Head of caudate nucleus (tissue), 42 donors: Measurements from ENCODE around the gene MYOM1.

ENCODE experiments used
- DNase-seq, 42 donors: peaks; one replicate each; pipeline versions ENCODE4 v3.0.0 to v3.0.0-alpha.2; 2020 to 2021; ENCODE audit warnings: mixed read lengths in 7 of 42
- intact Hi-C: fragments of 100-400 bp; cut with DNase I; formaldehyde crosslinking; loops from one replicate; pipeline ENCODE4 v1.15.0; 2022

The MYOM1 gene

DNA sequence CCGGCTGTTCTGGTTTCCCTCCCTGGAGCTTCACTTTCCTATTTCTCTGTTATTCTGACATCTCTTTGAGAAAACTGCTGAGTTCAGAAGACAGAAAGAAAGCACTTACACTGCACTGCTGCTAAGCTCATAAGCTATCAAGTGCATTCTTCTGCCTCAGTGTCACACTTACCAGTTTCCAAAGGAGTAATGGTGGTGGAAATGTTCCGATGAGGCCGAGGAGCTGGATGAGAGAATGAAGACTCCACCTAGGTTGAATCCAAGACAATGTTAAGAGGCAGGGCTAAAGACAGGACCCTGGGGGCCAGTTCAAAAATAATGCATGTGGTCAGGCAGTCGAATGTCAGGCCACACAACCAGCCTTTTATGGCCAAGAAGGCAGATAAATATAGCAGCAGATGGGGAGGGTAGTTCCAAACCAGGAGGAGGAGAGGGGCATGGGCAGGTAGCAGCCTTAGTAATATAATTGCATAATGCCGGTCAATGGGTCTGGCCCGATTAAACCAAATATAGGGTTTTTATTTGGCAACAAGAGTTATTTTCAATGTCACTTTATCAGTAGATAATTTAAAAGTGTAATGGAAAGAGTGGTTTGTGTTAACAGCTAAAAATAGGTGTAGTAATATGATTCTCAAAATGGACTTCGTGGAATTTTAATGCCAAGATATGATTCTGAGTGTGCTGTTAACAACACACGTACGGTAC, at the start of gene MYOM1:
Gene MYOM1, minus strand, starts transcription at position 338 of the 705 bp plus-strand sequence. CDS start 4,745 bp downstream, outside the sequence.
- peak in 2 of 42 donors; percentile 13 to 37 for DNase-seq
- intact Hi-C loops, result no loop called here

DNA sequence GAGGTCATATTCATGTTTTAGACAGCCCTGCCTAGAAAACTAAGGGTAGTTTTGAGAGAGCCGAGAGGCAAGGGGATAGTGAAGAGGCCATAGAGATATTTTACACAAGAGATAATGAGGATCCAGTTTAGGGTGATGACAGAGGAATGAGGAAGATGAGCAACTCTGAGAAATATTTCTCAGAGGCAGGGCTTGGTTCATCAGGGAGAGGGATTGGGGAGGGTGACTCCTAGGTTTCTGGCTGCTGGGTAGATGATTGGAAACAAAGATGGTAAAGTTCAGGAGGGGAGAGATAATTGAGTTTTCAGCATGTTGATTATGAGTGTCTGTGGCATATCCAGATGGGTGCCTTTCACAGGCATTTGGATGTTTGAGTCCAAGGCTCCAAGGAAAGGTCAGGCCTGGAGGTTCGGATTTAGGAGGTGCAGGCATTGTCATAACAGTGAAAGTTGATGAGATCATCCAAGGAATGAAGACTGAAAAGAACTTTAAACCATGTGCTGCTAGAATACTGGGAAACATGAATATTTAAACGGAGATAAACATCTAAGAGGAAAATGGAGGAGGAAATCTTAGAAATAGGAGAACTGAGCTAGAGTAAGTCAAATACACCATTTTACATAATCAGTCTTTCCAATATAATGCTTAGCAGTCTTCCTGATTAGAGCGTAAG, 49.6 kb upstream of the MYOM1 start:
- intact Hi-C loops, result no loop called here
- DNase-seq, result no peak

DNA sequence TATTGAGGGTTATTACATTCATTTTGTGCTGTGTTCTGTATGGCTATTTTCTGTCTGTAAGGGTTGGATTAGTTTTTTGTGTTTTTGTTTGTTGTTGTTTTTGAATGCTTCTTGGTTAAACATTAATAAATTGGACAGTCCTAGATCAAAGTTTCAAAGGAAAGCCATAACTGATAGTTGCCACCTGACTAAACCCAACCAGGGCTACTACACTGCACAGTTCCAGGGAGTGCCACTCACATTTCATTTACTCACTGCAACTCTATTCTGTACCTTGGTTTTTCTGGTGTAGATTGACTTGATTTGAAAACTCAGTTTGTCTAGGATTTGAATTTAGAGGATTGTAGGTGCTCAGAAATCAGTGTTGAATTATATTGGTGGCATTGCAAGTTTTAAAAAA, 48.5 kb upstream of the MYOM1 start:
- no peak for DNase-seq
- intact Hi-C loops, result no loop called here

DNA sequence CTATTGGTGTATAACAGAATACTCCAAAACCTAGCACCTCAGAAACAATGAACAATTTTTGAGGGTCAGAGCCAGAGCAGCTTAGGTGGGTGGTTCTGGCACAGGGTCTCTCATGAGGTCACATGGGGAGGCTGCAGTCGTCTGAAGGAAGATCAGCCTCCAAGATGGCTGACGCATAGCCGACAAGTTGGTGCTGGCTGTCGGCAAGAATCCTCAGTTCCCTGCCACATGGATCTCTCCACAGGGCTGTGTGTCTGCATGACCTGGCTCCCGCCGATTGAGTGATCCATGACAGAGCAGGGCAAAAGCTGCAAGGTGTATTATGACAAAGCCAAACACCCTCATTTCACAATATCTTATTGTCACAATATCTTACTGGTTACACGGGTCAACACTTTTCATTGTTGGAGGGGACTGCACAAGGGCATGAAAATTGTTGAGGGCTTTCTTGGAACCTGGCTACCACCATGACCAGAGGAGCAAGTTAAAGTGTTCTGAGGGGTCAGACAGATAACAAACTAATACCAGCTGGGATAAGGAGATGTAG, 46.4 kb upstream of the MYOM1 start:
- DNase-seq, result no peak
- intact Hi-C loops, result no loop called here

DNA sequence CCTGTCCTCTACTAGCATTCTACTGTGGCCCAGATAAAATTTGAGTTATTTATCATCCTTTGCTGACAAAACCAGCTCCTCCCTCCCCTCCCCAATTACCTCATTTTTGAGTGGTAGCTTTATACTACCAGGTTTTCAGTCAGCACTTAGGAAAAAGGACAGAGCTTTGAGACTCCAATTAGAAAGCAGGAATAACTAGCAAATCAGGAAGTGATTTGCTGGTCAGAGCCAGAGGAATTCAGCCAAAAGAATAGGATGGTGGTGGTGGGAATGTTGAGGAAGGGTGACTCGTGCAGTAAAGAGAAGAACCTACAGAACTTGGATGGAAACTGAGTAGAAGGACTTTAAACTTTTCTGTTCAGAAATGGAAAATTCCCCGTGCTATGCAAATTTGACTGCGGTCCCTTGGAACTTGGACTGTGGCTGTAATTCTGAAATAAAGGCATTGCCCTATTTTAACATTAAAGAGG, 45.8 kb upstream of the MYOM1 start:
- DNase-seq, result no peak
- intact Hi-C loops, result no loop called here

DNA sequence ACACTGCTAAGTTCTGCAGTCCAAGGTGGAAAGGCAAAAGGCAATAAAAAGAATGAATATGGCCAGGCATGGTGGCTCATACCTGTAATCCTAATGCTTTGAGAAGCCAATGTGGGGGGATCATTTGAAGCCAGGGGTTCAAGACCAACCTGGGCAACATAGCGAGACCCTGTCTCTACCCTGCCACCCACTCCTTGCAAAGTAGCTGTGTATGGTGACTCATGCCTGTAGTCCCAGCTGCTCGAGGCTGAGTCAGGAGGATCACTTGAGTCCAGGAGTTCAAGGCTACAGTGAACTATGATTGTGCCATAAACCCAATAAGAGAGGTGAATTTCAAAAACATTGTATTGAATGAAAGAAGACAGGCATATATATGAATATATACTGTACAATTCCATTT, 44.6 kb upstream of the MYOM1 start:
- no peak for DNase-seq
- intact Hi-C loops, result no loop called here

DNA sequence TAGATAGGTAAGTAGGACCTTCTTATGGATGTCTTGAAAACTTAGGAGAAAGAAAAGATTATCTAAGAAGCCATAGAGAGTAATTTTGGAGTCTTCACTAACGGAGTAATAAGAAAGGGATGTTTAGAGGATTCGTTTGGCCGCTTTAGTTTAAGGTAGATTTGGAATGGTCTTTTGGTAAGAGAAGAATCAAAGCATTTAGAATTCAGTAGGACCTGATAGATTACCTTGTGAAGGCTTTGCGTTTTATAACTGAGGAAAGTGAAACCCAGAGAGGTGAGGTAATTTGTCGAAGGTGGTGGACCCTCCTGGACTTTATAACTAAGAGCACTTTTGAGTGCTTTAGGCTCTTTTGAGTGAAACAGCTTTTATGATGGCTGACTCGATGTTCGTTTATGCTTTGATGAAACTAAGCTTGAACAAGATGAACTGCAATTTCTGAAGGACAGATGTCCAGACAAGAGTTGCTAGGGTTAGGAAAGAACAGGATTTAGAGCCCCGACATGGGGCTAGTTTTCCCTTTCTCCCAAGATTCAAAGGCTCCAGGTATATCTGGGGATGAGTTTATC, 43.4 kb upstream of the MYOM1 start:
- intact Hi-C loops, result no loop called here
- no peak for DNase-seq

DNA sequence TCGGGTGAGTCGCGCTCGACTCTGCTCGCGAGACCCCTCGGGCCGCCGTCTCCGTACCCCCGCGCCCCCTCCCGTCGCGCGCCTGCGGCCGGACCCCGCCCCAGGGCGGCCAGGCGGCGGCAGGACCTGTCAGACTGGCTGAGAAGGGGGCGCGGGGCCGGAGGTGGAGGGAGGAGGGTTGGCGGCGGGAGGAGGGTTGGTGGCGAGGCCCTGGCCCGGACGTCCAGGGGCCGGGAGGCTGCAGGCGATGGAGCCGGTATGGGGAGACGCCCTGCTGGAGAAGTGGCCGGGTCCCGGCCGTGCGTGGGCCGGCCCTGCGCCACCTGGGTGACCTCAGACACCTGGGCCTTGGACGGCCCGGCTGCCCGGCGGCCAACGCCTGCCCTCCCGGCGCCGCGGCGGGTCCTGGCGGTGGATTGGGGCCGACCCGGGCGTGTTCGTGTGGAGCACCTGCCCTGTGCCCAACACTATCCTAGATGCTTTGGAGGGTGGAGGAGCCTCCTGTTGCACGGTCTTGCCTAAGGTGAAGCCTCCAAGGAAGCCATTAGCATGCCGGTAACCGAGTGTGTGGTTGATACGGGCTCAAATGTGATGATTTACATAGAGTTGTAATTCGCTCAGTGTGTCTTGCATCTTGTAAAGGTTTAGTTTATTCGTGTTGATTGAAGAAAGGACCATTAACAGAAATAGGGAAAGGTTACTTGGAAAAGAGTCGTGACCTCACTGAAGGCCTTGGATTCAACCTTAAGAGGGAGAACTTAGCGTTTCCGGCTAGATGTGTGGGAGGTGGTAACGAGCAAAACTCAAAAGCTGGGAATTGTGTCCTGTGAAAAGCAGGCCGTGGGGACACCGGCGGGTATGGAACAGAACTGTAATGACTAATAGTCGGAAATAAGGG, 42.7 kb upstream of the MYOM1 start:
- intact Hi-C loops, result no loop called here
- DNase-seq, result peak in 9 of 42 donors; percentile 8 to 34 (median 18)

DNA sequence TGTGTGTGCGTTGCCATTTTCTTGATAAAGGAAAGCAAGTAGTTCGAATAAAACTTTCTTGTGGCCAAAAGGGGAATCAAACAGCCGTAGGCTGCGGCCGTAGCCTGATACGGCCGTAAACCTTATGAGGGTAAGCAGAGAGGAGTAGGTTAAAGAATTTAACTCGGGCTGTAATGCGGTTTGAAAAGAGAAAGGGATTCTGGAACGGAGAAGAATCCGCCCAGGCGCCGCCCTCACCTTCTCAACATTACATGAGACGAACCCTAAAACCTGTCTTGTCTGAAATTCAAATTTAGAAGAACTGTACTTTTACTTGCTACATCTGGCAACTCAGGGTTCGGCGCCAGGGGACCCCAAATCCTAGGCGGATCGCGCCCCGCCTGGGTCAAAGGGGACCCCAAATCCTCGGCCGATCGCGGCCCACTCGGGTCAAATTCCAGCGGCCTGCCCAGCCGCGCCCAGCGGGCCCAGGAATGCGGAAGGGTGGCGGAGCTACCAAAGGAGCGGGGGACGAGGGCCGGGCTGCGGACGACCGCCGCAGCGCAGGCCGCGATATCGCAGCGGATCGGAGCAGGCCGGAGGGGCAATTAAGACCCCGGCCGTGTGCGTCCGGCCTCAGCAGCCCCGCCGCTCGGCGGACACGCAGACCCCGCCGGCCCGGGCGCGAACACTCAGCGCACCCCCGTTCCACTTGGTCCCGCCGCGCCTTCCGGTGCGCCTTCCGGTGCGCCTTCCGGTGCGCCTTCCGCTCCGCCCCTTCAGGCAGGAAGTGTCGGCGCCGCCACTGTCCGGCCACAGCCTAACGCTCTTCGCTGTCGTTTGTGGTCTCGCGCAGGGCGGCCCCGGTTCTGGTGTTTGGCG, 41.8 kb upstream of the MYOM1 start, which contains the start of gene MYL12B:
Gene MYL12B, plus strand, starts transcription at position 761 of the 861 bp plus-strand sequence. CDS start 10,766 bp downstream, outside the sequence.
- intact Hi-C loops, result no loop called here
- DNase-seq, result peak; percentile 57 to 92 (median 84)

DNA sequence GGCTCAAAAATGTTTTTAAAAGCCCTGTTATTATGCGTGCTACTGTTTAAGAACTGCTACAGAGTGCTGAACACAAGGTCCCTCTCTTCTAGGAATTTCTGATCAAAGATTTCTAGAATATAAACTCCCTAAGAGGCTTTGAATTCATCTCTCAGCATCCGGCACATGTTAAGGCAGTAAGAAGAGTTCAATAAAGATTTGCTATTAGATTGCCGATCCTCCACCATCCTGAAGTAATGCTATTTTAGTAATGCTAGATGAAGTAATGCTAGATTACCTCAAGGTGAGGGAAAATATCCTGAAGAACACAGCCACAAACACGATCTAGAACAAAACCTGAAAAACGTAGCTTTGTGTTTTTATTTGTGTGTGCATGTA, 41.2 kb upstream of the MYOM1 start:
- DNase-seq, result no peak
- intact Hi-C loops, result no loop called here

DNA sequence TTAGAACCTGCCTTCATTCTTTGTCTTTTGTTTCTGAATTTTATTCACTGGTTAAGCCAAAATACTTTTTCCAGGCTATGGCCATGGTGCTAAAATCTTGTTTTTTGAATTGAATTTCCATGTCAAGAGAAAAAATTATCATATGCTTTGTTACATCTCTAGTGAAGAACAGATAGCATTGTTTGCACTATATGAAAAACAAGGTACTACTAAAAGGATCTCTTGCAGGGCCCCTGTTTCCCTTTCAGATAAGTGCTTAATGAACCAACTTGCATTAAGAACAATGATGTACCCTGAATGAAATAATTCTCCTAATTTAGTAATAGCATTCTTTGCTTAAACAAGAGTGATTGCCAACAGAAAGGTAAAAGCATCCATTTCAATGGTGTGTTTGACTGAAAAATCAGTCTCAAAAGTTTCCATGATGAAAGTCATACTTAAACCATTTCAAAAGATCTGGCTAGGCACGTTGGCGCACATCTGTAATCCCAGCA, 37.9 kb upstream of the MYOM1 start:
- intact Hi-C loops, result no loop called here
- no peak for DNase-seq

DNA sequence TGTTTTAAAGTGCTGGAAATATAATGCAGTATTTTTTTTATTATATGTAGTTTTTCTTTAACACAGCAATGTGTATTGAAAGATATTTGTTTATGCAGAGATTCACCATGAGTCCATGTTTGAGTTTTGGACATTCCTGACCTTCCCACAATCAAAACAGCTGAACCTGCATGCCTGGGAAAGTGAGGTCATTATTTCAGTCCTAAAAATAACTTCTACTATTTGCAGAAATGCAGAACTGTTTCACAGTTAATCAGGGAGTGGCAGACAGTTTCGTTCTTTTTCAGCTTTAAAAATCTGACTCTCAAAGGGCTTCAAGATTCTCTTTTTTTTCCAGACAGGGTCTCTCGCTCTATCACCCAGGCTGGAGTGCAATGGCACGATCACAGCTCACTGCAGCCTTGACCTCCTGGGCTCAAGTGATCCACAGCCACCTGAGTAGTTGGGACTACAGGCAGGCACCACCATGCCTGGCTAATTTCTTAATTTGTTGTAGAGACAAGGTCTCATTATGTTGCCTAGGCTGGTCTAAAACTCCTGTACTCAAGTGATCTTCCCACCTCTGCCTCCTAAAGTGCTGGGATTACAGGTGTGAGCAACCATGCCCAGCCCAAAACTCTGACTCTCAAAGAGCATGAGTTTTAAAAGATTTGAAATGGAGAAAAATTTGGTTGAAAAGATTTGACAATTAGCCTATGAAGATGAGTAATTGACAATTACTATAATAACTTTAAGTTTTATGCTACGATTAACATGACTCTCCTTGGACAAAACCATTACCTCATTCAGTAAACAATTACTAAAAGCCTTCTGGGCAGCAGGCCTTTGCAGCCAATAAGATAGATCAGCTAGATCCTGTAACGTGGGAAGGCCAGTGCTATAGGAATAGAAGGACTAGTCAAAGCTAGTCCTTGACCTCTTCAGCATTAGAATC, 37.2 kb upstream of the MYOM1 start:
- intact Hi-C loops, result no loop called here
- DNase-seq, result no peak

DNA sequence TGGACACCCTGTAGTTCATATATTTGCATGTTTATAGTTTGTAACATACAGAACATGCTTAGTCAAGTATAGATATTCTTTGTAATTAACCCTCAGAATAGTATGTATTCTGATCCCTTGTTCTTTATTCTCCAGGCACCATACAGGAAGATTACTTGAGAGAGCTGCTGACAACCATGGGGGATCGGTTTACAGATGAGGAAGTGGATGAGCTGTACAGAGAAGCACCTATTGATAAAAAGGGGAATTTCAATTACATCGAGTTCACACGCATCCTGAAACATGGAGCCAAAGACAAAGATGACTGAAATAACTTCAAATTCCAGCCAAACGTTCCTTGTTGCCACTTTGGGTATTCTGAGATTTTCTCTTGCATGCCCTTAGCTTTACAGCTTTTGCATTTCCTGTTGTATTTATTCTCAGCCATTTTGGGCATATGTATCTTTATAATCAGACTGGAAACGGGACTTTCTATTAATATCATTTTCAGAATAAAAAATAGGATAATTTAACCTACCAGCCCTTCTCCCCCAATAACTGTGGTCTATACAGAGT, 35.9 kb upstream of the MYOM1 start:
- intact Hi-C loops, result no loop called here

DNA sequence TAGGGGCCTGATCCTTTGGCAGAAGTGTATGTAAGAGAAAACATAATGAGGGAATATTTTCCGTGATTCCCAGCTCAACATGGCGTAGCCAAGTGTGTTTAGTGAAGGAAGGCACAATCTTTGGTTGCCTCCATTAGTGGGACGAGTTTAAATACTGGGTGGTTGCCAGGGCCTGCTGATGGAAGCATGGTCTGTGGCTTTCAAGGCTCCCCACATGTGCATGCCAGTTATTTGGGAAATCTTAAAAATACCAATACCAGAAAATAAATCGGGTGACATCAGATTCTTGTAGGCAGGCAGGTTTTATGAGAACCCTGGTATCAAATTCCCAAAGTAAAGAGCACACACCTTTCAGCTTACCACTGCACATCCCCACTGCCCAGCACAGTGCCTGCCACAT, 35.0 kb upstream of the MYOM1 start:
- no peak for DNase-seq
- intact Hi-C loops, result no loop called here

More for the DNA sequence above, 35.9 kb upstream of the MYOM1 start:
- no peak for DNase-seq

DNA sequence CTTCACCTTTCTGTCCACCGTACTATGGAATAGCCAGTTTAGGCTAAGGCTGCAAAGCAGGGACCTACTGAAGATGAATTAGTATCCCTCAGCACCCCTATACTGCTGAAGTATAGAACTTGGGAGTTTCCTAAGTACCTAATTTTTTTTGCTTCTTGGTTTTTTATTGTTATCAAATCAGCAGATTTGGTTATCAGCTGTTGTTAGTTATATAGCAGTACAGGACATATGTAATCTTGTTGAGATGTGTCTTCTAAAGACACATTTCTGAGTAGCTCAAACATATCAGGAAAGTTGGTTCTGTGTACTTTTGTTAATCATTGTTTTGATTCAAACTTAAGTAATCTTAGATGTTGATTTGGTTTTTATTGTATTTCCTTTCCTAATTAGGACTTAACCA, 33.1 kb upstream of the MYOM1 start:
- no peak for DNase-seq
- intact Hi-C loops, result no loop called here

DNA sequence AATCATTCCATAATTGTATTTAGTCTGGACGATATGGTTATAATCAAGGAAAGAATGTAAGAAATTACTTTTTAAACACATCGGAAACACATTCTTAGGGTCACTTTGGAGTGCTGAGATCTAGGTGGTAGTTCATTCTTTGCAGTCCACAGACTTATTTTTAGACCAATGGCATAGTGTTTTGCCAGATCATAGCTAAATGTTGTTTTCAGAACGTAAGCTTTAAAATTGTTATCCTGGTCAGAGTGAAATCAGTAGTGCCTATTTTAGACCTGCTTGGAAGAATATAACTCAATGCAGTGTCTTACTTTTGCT, 32.2 kb upstream of the MYOM1 start:
- intact Hi-C loops, result no loop called here
- no peak for DNase-seq
